ENCODE data around the gene CC2D2A. TPM values are rescaled to one million over a fixed set of nuclear protein-coding genes. Genes with fewer than 3 reads are reported as not detected.

The CC2D2A gene
- total and polyA plus RNA-seq, 10 of the 15 experiments (the other 5 are each of a cell fraction or from before 2014, with no cell fraction given) = 0.04 to 1.1 (median 0.26) TPM

DNA sequence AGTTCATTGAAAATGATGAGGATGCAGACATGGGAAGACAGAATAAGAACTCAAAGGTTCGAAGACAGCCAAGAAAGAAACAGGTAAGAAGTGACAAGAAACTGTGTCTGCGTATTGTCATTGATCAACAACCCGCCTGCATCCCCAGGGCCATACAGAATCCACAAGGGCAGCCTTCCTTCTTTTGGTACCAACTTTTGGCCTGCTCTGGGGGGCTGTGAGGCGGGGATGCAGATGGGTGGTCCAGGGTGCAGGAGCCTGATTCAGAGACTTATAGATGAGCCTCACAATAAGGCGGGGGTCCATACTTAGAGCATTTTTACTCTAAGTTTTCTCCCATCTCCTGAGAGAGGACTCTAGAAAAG, 9.0 kb downstream of the CC2D2A start:
- H4K20me1 ChIP-seq (ENCODE audit: control insufficient read depth, insufficient read depth) = no peaks in the 10 kb centered on the region
- H2AFZ ChIP-seq (ENCODE audit: control insufficient read depth, low read depth, low read length) = no peak overlapping the region
- H3K79me2 ChIP-seq (ENCODE audit: control insufficient read depth, insufficient read depth, low read length) = no peaks in the 10 kb centered on the region
- ChIA-PET SMC1A (ENCODE audit: uncharacterized antibody, unreplicated experiment) (interaction anchor here (0.7 to 2.1 kb wide), 11 partner anchors 8 to 477 kb away, joined by 3 to 13 read pairs (median 6); partner anchors contain the start of gene CC2D2A), POLR2A (no interaction called here), RAD21 (ENCODE audit: unreplicated experiment) (interaction anchor here (0.8 to 2.2 kb wide), 6 partner anchors 8 to 523 kb away, joined by 3 to 16 read pairs (median 10); partner anchors contain the start of gene CC2D2A), CTCF (interaction anchor here (0.6 to 3.2 kb wide), 17 partner anchors 8 to 786 kb away, joined by 3 to 37 read pairs (median 6); no protein-coding TSS in a partner anchor)
- BruUV-seq (replicated peaks) = no TSS peak
- TF ChIP-seq MYB (IDR thresholded peaks at IDR 0.05; ENCODE audit: borderline replicate concordance, low read depth, low read length) = no peak
- no peak for TF ChIP-seq SREBF1 (IDR thresholded peaks at IDR 0.05; ENCODE audit: low read length)
- TF ChIP-seq, protein P1, sequence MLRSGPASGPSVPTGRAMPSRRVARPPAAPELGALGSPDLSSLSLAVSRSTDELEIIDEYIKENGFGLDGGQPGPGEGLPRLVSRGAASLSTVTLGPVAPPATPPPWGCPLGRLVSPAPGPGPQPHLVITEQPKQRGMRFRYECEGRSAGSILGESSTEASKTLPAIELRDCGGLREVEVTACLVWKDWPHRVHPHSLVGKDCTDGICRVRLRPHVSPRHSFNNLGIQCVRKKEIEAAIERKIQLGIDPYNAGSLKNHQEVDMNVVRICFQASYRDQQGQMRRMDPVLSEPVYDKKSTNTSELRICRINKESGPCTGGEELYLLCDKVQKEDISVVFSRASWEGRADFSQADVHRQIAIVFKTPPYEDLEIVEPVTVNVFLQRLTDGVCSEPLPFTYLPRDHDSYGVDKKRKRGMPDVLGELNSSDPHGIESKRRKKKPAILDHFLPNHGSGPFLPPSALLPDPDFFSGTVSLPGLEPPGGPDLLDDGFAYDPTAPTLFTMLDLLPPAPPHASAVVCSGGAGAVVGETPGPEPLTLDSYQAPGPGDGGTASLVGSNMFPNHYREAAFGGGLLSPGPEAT (IDR thresholded peaks at IDR 0.05; ENCODE audit: low read depth) = no peak
- no peak for TF ChIP-seq ZZZ3 (IDR thresholded peaks at IDR 0.05; ENCODE audit: control insufficient read depth, insufficient read length, low read depth)
- TF ChIP-seq WRNIP1 (IDR thresholded peaks at IDR 0.05; ENCODE audit: borderline replicate concordance, low read depth, low read length) = no peak
- TF ChIP-seq YY1 (IDR thresholded peaks at IDR 0.05; ENCODE audit: low read depth, low read length) = no peak
- no peak for TF ChIP-seq RB1 (IDR thresholded peaks at IDR 0.05; ENCODE audit: borderline replicate concordance)
- TF ChIP-seq, protein P2, sequence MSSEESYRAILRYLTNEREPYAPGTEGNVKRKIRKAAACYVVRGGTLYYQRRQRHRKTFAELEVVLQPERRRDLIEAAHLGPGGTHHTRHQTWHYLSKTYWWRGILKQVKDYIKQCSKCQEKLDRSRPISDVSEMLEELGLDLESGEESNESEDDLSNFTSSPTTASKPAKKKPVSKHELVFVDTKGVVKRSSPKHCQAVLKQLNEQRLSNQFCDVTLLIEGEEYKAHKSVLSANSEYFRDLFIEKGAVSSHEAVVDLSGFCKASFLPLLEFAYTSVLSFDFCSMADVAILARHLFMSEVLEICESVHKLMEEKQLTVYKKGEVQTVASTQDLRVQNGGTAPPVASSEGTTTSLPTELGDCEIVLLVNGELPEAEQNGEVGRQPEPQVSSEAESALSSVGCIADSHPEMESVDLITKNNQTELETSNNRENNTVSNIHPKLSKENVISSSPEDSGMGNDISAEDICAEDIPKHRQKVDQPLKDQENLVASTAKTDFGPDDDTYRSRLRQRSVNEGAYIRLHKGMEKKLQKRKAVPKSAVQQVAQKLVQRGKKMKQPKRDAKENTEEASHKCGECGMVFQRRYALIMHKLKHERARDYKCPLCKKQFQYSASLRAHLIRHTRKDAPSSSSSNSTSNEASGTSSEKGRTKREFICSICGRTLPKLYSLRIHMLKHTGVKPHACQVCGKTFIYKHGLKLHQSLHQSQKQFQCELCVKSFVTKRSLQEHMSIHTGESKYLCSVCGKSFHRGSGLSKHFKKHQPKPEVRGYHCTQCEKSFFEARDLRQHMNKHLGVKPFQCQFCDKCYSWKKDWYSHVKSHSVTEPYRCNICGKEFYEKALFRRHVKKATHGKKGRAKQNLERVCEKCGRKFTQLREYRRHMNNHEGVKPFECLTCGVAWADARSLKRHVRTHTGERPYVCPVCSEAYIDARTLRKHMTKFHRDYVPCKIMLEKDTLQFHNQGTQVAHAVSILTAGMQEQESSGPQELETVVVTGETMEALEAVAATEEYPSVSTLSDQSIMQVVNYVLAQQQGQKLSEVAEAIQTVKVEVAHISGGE (CRISPR knock-in tag; IDR thresholded peaks at IDR 0.05) = no peak
- TF ChIP-seq SIN3A (IDR thresholded peaks at IDR 0.05; ENCODE audit: low read depth, low read length) = no peak
- TF ChIP-seq, protein P3, sequence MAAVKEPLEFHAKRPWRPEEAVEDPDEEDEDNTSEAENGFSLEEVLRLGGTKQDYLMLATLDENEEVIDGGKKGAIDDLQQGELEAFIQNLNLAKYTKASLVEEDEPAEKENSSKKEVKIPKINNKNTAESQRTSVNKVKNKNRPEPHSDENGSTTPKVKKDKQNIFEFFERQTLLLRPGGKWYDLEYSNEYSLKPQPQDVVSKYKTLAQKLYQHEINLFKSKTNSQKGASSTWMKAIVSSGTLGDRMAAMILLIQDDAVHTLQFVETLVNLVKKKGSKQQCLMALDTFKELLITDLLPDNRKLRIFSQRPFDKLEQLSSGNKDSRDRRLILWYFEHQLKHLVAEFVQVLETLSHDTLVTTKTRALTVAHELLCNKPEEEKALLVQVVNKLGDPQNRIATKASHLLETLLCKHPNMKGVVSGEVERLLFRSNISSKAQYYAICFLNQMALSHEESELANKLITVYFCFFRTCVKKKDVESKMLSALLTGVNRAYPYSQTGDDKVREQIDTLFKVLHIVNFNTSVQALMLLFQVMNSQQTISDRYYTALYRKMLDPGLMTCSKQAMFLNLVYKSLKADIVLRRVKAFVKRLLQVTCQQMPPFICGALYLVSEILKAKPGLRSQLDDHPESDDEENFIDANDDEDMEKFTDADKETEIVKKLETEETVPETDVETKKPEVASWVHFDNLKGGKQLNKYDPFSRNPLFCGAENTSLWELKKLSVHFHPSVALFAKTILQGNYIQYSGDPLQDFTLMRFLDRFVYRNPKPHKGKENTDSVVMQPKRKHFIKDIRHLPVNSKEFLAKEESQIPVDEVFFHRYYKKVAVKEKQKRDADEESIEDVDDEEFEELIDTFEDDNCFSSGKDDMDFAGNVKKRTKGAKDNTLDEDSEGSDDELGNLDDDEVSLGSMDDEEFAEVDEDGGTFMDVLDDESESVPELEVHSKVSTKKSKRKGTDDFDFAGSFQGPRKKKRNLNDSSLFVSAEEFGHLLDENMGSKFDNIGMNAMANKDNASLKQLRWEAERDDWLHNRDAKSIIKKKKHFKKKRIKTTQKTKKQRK (IDR thresholded peaks at IDR 0.05; ENCODE audit: low read depth, low read length) = no peak
- TF ChIP-seq, protein P4, sequence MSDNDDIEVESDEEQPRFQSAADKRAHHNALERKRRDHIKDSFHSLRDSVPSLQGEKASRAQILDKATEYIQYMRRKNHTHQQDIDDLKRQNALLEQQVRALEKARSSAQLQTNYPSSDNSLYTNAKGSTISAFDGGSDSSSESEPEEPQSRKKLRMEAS (IDR thresholded peaks at IDR 0.05; ENCODE audit: low read depth, low read length) = no peak
- H3K9me3 ChIP-seq (replicated peaks; ENCODE audit: control insufficient read depth, insufficient read depth, low read length) = no peaks in the 10 kb centered on the region
- DNase-seq (ENCODE audit: low read depth, low spot score) (no peak), ATAC-seq (no peak; the same call in 2 of the 3 replicates), FAIRE-seq (no peak)
- no peaks in the 10 kb centered on the region for H3K4me1 ChIP-seq (ENCODE audit: control insufficient read depth, insufficient read depth, low read length)
- H3K4me3 ChIP-seq = no peak overlapping the region
- no peak overlapping the region for H3K4me2 ChIP-seq (ENCODE audit: control insufficient read depth, insufficient read depth)
- H3K36me3 ChIP-seq (ENCODE audit: control insufficient read depth in 2 of 2, insufficient read depth in 2 of 2, low read length in 1 of 2) = no peaks in the 10 kb centered on the region
- no peak overlapping the region for H3K9ac ChIP-seq (ENCODE audit: control insufficient read depth, insufficient read depth, low read length)
- intact Hi-C loops (cut with micrococcal nuclease; ENCODE audit: unreplicated experiment) (loop anchor here (1.0 to 5.0 kb wide), 6 partner anchors 172 to 524 kb away; no protein-coding TSS in a partner anchor), in situ Hi-C loops (cut with MboI) (no loop called here)
- H3K27me3 ChIP-seq (replicated peaks in 1 of 2; ENCODE audit: control insufficient read depth in 2 of 2, insufficient read depth in 2 of 2, low read length in 1 of 2) = no peaks in the 10 kb centered on the region
- H3K27ac ChIP-seq (ENCODE audit: control insufficient read depth, insufficient read depth) = no peak overlapping the region
- 37% methylated on average over 5 of the region's 5 CpGs for WGBS (ENCODE audit: insufficient coverage, insufficient replicate concordance, low lambda C conversion rate, missing lambda C conversion rate)

All from GM12878 (cell line).